IPS DF 4.7 (cell line): ENCODE measurements around the gene TLE1.

Source experiments
- DNase-seq: peaks from one replicate; pipeline ENCODE4 v3.0.0-alpha.2; 2013; ENCODE audit warnings: low spot score; ENCODE audit errors: extremely low read depth

TLE1 gene

GRCh38 chr9:81686614-81687520, 2.5 kb downstream of the TLE1 start:
- DNase-seq, result no peak

DNA sequence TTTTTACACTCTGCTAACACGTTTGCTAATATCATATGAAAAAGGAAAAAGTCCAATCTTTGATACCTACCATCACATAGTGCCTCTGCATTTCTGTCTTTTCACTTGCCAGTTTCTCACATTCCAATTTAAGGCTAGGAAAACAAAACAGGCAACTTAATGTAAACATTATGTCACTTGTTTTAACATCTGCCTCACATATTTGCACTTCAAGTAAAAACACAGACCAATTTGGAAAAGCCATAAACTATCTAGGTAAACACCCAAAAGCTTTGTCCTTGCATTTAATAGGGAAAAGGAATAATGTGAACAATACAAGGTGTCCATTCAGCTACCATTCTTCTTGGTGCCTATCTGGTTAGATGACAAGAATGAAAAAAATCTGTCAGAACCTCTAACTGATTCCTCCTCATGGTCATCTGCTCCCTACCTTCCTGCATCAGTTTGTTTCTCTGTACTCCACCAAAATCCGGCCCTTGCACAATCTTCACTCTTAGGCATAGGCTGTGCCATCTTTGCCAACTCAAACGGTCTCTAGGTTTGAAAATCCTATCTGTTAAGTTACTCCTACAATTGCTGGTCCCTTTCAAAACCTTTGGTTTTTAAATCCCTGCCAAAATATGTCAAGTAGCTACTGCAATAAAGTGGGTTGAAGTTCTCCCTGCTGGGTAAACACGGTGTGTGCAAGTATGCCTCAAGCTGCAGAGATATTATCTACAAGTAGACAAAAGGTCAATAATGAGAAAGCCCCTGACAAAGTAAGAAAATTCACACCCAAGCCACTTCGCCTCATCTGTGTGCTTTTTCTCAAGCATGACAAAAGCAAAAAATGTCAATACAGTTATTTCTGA, 3.4 kb downstream of the TLE1 start:
- no peak for DNase-seq

GRCh38 chr9:81684635-81685034, 4.7 kb downstream of the TLE1 start:
- no peak for DNase-seq

GRCh38 chr9:81683704-81684103, 5.6 kb downstream of the TLE1 start:
- DNase-seq, result no peak

- DNase-seq, result no peak
Measured at GRCh38 chr9:81683238-81683637, 6.1 kb downstream of the TLE1 start.

GRCh38 chr9:81682797-81683196, 6.5 kb downstream of the TLE1 start:
- no peak for DNase-seq

- DNase-seq, result no peak
Measured at GRCh38 chr9:81682177-81682576, 7.2 kb downstream of the TLE1 start.

- DNase-seq, result no peak
Measured at GRCh38 chr9:81680506-81680905, 8.8 kb downstream of the TLE1 start.

DNA sequence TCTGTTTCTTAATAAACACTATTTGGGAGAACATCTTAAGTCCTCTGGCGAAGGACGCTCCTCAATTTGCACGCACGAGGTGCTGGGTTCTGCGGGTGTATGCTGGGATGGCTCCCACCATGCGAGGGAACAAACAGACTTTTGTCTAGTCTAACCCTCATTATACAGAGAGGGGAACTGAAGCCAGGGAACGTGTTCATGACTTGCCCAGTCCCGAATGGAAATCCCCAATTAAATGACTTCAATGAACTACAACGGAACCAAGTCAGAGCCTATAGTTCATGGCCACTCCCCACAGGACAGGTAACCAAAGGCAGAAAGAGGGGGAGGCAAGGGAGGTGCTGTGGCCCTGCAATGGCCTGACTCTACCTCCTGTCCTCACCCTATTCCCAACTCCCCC, 9.3 kb downstream of the TLE1 start:
- DNase-seq, result no peak

DNA sequence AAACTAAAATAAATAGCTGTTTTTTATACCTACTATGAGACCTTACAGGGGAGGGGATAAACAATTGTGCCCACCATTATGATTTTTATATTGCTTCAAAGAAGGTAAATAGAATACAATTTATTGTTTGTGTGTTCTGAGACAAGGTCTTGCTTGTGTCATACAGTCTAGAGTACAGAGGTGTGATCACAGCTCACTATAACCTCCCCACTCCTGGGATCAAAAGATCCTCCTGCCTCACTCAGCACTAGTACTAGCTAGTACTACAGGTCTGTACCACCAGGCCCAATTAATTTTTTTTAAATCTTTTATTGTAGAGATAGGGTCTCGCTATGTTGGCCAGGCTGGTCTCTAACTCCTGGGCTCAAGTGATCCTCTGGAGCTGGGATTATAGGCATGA, 11.3 kb downstream of the TLE1 start:
- DNase-seq, result no peak

GRCh38 chr9:81676395-81676794, 13.0 kb downstream of the TLE1 start:
- DNase-seq, result no peak

- DNase-seq, result no peak
Measured at GRCh38 chr9:81673310-81673709, 16.0 kb downstream of the TLE1 start.

DNA sequence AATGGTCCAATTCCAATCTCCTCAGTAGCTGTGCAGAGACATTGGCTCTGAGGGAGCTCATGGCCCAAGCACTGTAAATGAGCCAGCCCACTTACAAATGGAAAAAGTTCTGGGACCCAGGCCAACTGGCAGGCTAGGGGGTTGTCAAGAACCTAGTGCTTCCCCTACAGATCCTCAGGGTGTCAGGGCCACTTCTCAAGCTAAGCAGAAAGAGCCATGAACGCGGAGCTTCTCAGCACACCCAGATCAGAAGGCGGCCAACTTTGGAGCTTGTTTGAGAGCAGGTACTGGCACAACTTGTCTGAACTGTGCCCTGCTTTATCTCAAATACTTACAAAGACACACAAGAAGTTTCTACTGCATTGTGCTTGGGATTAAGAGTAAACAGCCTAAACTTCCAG, 17.5 kb downstream of the TLE1 start:
- no peak for DNase-seq

GRCh38 chr9:81669866-81670265, 19.5 kb downstream of the TLE1 start:
- DNase-seq, result no peak

DNA sequence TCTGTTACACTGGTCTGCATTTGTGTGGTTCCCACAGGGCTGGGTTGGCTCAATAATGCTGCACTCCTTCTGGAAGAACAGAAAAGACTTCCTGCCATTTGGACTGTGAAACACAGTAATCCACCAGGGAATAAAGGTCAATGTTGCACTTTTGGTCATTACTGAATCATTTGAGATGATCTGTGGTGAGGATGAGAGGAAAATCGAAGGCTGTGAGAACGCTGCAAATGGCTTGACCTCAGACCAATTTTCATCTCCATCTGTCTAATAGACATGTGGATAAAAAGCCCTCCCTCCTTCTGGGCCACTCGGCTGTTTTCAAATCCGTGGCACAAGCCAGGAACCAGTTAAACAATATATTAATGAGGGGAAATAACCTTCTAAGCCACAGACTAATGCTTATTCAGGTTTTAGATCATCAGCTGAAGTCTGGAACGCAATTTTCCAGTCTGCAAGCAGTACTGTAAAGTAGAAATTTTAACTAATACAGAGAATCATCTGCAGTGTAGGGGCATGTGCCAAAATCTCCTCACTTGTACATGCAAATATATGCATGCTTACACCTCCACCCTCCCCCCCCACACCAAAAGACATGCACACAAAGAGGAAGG, 20.2 kb downstream of the TLE1 start:
- no peak for DNase-seq

DNA sequence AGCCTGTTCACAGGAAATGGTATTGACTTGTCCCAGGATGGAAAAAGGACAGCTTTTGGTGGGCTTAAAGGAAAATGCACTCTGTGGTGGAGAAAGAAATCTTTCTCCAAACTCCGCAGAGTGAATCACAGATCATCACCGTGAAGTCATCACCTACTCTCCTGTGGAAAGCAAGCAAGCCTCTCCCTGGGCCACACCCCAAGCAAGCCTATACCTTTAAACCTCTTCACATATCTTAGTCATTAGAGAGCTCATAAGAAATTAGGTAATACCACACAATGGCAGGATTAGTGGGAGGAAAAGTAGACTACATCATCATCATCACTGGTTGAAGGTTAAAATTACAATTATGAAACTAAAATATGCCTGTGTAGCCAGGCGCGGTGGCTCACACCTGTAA, 23.2 kb downstream of the TLE1 start:
- DNase-seq, result no peak

- no peak for DNase-seq
Measured at GRCh38 chr9:81665322-81665871, 23.9 kb downstream of the TLE1 start.

DNA sequence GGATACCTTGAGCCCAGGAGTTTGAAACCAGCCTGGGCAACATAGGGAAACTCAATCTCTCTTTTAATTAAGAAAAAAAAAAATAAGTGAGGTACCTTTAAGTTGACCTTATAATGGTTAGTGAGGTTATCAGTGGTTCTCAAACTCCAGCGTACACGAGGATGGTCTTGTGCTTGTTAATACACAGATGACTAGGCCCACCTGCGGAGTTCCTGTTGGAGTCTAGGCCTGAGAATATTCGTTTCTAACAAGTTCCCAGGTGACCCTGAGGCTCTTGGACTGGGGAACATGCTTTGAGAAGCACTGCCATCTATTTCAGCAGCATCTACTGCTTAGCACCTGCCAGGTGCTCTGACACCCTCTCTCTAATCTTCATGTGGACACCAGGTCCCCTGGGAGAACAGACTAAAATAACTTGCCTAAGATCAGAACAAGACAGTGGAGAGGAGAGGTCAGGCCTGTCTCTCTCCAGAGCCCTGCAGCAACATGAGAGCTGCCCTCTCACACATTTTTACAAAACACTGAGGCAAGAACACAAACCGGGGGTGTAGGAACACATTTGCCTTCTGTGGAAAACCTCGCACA, 24.6 kb downstream of the TLE1 start:
- DNase-seq, result no peak

GRCh38 chr9:81661339-81661738, 28.0 kb downstream of the TLE1 start:
- DNase-seq, result no peak

DNA sequence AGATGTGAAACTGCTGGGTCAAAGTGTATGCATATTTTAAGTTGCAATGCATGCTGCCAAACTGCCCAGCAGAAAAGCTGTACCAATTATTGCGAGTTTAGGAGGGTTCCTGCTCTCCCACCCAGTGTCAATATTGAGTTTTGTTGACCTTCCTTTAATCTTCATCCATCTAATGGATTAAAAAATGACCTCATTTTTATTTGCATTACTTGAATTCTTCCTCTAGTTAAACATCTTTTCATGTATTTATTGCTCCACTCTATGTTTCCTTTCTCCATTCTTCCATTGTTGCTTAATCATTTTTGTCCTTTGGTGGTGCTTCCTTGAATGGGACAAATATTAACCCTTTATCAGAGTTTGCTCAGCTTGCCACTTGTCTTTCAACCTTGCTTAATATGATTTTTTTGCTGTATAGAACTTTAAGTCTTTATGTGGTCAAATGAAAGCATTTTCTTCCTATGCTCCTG, 32.4 kb downstream of the TLE1 start:
- DNase-seq, result no peak

GRCh38 chr9:81656004-81656403, 33.3 kb downstream of the TLE1 start:
- DNase-seq, result no peak
